Fibroblast of lung (primary cell): ENCODE data around the gene DDX59. TPM values are rescaled to one million over a fixed set of nuclear protein-coding genes. Genes with fewer than 3 reads are reported as not detected.

ENCODE experiments used
- DNase-seq, 2 donors: peaks; one replicate each; pipeline versions ENCODE4 v3.0.0 to v3.0.0-alpha.2; 2010; ENCODE audit warnings: low read depth in 2 of 2
- H2AFZ ChIP-seq: 2 replicates; pipeline ENCODE4 v1.5.1; 2012; ENCODE audit warnings: low read length, control low read depth, inconsistent platforms
- H3K27ac ChIP-seq: 2 replicates; pipeline ENCODE4 v1.5.1; 2011; ENCODE audit warnings: low read length, control low read depth; ENCODE audit not compliant: insufficient read depth
- H3K27me3 ChIP-seq: 2 replicates; pipeline ENCODE4 v1.5.1; 2011; ENCODE audit warnings: mild to moderate bottlenecking, low read length; ENCODE audit not compliant: control insufficient read depth, insufficient read depth
- H3K36me3 ChIP-seq: 2 replicates; pipeline ENCODE4 v1.5.1; 2011; ENCODE audit warnings: low read length; ENCODE audit not compliant: control insufficient read depth, insufficient read depth
- H3K4me1 ChIP-seq: 2 replicates; pipeline ENCODE4 v1.5.1; 2011; ENCODE audit warnings: low read length; ENCODE audit not compliant: control insufficient read depth, insufficient read depth; ENCODE audit errors: extremely low read depth
- H3K4me2 ChIP-seq: 2 replicates; pipeline ENCODE4 v1.5.1; 2011; ENCODE audit warnings: low read length, control low read depth; ENCODE audit not compliant: insufficient read depth; ENCODE audit errors: extremely low read depth
- H3K4me3 ChIP-seq, 4 experiments: fragments of 200-600 bp in 1 of 4; sonication (generic) in 1 of 4; replicated peaks in 1 of 4; 2 replicates each; pipeline ENCODE4 v1.5.1; 2011 to 2016; ENCODE audit warnings: low read length in 4 of 4, low read depth in 3 of 4, mild to moderate bottlenecking in 3 of 4, control low read depth in 2 of 4, inconsistent platforms in 1 of 4, mixed read lengths in 1 of 4; ENCODE audit not compliant: insufficient read depth in 1 of 4; ENCODE audit errors: control extremely low read depth in 1 of 4
- H3K79me2 ChIP-seq: 2 replicates; pipeline ENCODE4 v1.5.1; 2012; ENCODE audit warnings: mild to moderate bottlenecking, low read length, inconsistent platforms; ENCODE audit not compliant: control insufficient read depth, insufficient read depth
- H3K9ac ChIP-seq: 2 replicates; pipeline ENCODE4 v1.5.1; 2011; ENCODE audit warnings: mild to moderate bottlenecking, low read length, control low read depth; ENCODE audit not compliant: insufficient read depth
- H3K9me3 ChIP-seq: 2 replicates; pipeline ENCODE4 v1.5.1; 2012; ENCODE audit warnings: low read depth, low read length; ENCODE audit not compliant: control insufficient read depth, insufficient read depth
- H4K20me1 ChIP-seq: 2 replicates; pipeline ENCODE4 v1.5.1; 2011; ENCODE audit warnings: low read length; ENCODE audit not compliant: control insufficient read depth, insufficient read depth; ENCODE audit errors: extremely low read depth
- EZH2 ChIP-seq: IDR thresholded peaks from 2 replicates; pipeline ENCODE4 v1.5.1; 2012; ENCODE audit warnings: low read length, control low read depth, mild to moderate bottlenecking; ENCODE audit errors: missing control alignments
- polyA plus RNA-seq, 2 donors: library from polyadenylated mRNA; depleted of rRNA in 1 of 2; stranded (reverse) in 1 of 2; unstranded in 1 of 2; fragments of >200 nt; gene quantifications; 2 replicates each; pipeline ENCODE4 v1.2.1, GENCODE V29; 2011 to 2012; ENCODE audit warnings: missing spikeins in 1 of 2
- total RNA-seq: library from RNA; depleted of rRNA; stranded (reverse); fragments of >200 nt; gene quantifications from 2 replicates; pipeline ENCODE4 v1.2.1, GENCODE V29; 2014
- TF ChIP-seq, protein P1 (sequence below), 2 donors: IDR thresholded peaks in 1 of 2; conservative IDR thresholded peaks in 1 of 2; 1 replicate in 1 of 2; 2 replicates in 1 of 2; pipeline ENCODE4 v1.5.1; 2011 to 2012; ENCODE audit warnings: low read length in 2 of 2, control low read depth in 1 of 2, inconsistent platforms in 1 of 2, low read depth in 1 of 2, mild to moderate bottlenecking in 1 of 2

Gene DDX59
- total and polyA plus RNA-seq, 2 donors (not counting 1 experiment from before 2014, with no cell fraction given) = 14.0 to 18.7 TPM

GRCh38 chr1:200652378-200652777 lies 17.3 kb downstream of the DDX59 start:
- no peak for DNase-seq
- Histone ChIP-seq H3K4me1 (no peaks in the 10 kb centered on the region), H2AFZ (no peak overlapping the region), H3K9me3 (no peaks in the 10 kb centered on the region), H3K4me3 (no peak overlapping the region), H3K27me3 (no peaks in the 10 kb centered on the region), H3K4me2 (no peak overlapping the region), H4K20me1 (no peaks in the 10 kb centered on the region), H3K9ac (no peak overlapping the region), H3K27ac (no peak overlapping the region), H3K36me3 (peaks cover 1% of the 10 kb centered on the region), H3K79me2 (no peaks in the 10 kb centered on the region)
- no peak for TF ChIP-seq EZH2
- TF ChIP-seq, protein P1, sequence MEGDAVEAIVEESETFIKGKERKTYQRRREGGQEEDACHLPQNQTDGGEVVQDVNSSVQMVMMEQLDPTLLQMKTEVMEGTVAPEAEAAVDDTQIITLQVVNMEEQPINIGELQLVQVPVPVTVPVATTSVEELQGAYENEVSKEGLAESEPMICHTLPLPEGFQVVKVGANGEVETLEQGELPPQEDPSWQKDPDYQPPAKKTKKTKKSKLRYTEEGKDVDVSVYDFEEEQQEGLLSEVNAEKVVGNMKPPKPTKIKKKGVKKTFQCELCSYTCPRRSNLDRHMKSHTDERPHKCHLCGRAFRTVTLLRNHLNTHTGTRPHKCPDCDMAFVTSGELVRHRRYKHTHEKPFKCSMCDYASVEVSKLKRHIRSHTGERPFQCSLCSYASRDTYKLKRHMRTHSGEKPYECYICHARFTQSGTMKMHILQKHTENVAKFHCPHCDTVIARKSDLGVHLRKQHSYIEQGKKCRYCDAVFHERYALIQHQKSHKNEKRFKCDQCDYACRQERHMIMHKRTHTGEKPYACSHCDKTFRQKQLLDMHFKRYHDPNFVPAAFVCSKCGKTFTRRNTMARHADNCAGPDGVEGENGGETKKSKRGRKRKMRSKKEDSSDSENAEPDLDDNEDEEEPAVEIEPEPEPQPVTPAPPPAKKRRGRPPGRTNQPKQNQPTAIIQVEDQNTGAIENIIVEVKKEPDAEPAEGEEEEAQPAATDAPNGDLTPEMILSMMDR (conservative IDR thresholded peaks at IDR 0.05 in 1 of 2, IDR thresholded peaks at IDR 0.05 in 1 of 2; ENCODE audit: low read depth in 1 of 2, low read length in 2 of 2) = no peak

- Histone ChIP-seq H3K4me2 (no peak overlapping the region), H3K79me2 (no peaks in the 10 kb centered on the region), H2AFZ (no peak overlapping the region), H3K4me3 (no peak overlapping the region), H3K4me1 (no peaks in the 10 kb centered on the region), H3K9ac (no peak overlapping the region), H3K9me3 (no peaks in the 10 kb centered on the region), H3K27me3 (no peaks in the 10 kb centered on the region), H3K27ac (no peak overlapping the region), H4K20me1 (no peaks in the 10 kb centered on the region), H3K36me3 (no peaks in the 10 kb centered on the region)
- DNase-seq = peak in 1 of 2 donors; percentile 18
- no peak for TF ChIP-seq EZH2
- TF ChIP-seq, protein P1 (conservative IDR thresholded peaks at IDR 0.05 in 1 of 2, IDR thresholded peaks at IDR 0.05 in 1 of 2; ENCODE audit: low read depth in 1 of 2, low read length in 2 of 2) = no peak
Measured at GRCh38 chr1:200646515-200646914, 23.2 kb downstream of the DDX59 start.

- TF ChIP-seq, protein P1 (conservative IDR thresholded peaks at IDR 0.05 in 1 of 2, IDR thresholded peaks at IDR 0.05 in 1 of 2; ENCODE audit: low read depth in 1 of 2, low read length in 2 of 2) = no peak
- no peak for TF ChIP-seq EZH2
- Histone ChIP-seq H3K36me3 (no peaks in the 10 kb centered on the region), H3K27me3 (no peaks in the 10 kb centered on the region)
Measured at GRCh38 chr1:200644021-200644420, 25.7 kb downstream of the DDX59 start.

More at GRCh38 chr1:200644021-200644420, 25.7 kb downstream of the DDX59 start:
- H3K9me3 ChIP-seq = no peaks in the 10 kb centered on the region
- H4K20me1 ChIP-seq = no peaks in the 10 kb centered on the region
- no peak for DNase-seq
- H3K4me1 ChIP-seq = peaks cover 11% of the 10 kb centered on the region
- H3K4me2 ChIP-seq = no peak overlapping the region
- H3K79me2 ChIP-seq = no peaks in the 10 kb centered on the region
- H3K9ac ChIP-seq = no peak overlapping the region
- no peak overlapping the region for H3K27ac ChIP-seq
- H3K4me3 ChIP-seq = no peak overlapping the region
- no peak overlapping the region for H2AFZ ChIP-seq
